Panc1 (cell line): ENCODE results near the gene PCBP2. TPM values are rescaled to one million over a fixed set of nuclear protein-coding genes. Genes with fewer than 3 reads are reported as not detected.

ENCODE experiments used
- ATAC-seq: fragments of 200-7000 bp; cut with Tn5 transposase; 2 replicates; pipeline ENCODE4 v1.9.1; 2020; ENCODE audit warnings: mild to moderate bottlenecking, moderate library complexity
- BruUV-seq: library from RNA; stranded (reverse); fragments of 400-500 nt; replicated peaks from 2 replicates; lab custom pipeline; 2021; lab: Mats Ljungman, UMichigan
- CTCF ChIA-PET: fragments of 300-600 bp; sonication (Branson Sonifier 250); formaldehyde crosslinking; loops from one replicate; lab custom pipeline; 2022; ENCODE audit warnings: antibody characterized with exemption; lab: Charles Lee
- POLR2A ChIA-PET: fragments of 300-600 bp; sonication (Branson Sonifier 250); formaldehyde crosslinking; loops from one replicate; lab custom pipeline; 2022; ENCODE audit warnings: antibody characterized with exemption; lab: Charles Lee
- DNase-seq: peaks from one replicate; pipeline ENCODE4 v3.0.0-alpha.2; 2010; ENCODE audit warnings: low read depth, low spot score
- H3K27ac ChIP-seq: 2 replicates; pipeline ENCODE4 v1.5.1; 2011; ENCODE audit warnings: mild to moderate bottlenecking, low read length, inconsistent platforms
- H3K27me3 ChIP-seq: fragments of 200-500 bp; sonication (Bioruptor generic); 2 replicates; pipeline ENCODE4 v1.6.0; 2014; ENCODE audit warnings: low read length, inconsistent platforms; ENCODE audit not compliant: control insufficient read depth, insufficient read depth
- H3K36me3 ChIP-seq: fragments of 200-500 bp; sonication (Bioruptor generic); 2 replicates; pipeline ENCODE4 v1.5.1; 2014; ENCODE audit warnings: inconsistent platforms, mild to moderate bottlenecking, low read length, moderate library complexity; ENCODE audit not compliant: control insufficient read depth, insufficient read depth
- H3K4me1 ChIP-seq: 2 replicates; pipeline ENCODE4 v1.5.1; 2011; ENCODE audit warnings: inconsistent platforms, mild to moderate bottlenecking, low read length, moderate library complexity; ENCODE audit not compliant: control insufficient read depth, insufficient read depth
- H3K4me3 ChIP-seq, 2 experiments: 2 replicates each; pipeline ENCODE4 v1.5.1; 2011 to 2012; ENCODE audit warnings: low read depth in 2 of 2, low read length in 2 of 2, mild to moderate bottlenecking in 2 of 2, inconsistent platforms in 1 of 2, moderate library complexity in 1 of 2
- H3K9me3 ChIP-seq: fragments of 200-500 bp; sonication (Bioruptor generic); 2 replicates; pipeline ENCODE4 v1.5.1; 2014; ENCODE audit warnings: low read depth, mild to moderate bottlenecking, inconsistent platforms, low read length, moderate library complexity; ENCODE audit not compliant: control insufficient read depth, insufficient read depth
- CTCF ChIP-seq: fragments of 450-650 bp; IDR thresholded peaks from 2 replicates; pipeline ENCODE4 v1.5.1; 2017; ENCODE audit warnings: mild to moderate bottlenecking
- POLR2AphosphoS5 ChIP-seq: IDR thresholded peaks from 2 replicates; pipeline ENCODE4 v1.6.1; 2012; ENCODE audit warnings: mild to moderate bottlenecking, low read depth, low read length, moderate library complexity
- REST ChIP-seq, 2 experiments: IDR thresholded peaks; 2 replicates each; pipeline ENCODE4 v1.6.1; 2011 to 2012; ENCODE audit warnings: low read depth in 2 of 2, control low read depth in 1 of 2, low read length in 1 of 2, mild to moderate bottlenecking in 1 of 2, moderate library complexity in 1 of 2; ENCODE audit not compliant: insufficient read depth in 1 of 2
- SIN3A ChIP-seq: IDR thresholded peaks from 2 replicates; pipeline ENCODE4 v1.6.1; 2012; ENCODE audit warnings: low read depth, mild to moderate bottlenecking, low read length, moderate library complexity, borderline replicate concordance; ENCODE audit not compliant: insufficient read depth
- TCF7L2 ChIP-seq: IDR thresholded peaks from 2 replicates; pipeline ENCODE4 v1.6.1; 2011; ENCODE audit warnings: mild to moderate bottlenecking, low read depth, low read length, inconsistent platforms
- in situ Hi-C: cut with HindIII; loops from 2 replicates; pipeline ENCODE4 v1.10.0; 2016; ENCODE audit warnings: low sequenced_read_pairs, low pct_unique_long_range_greater_than_20kb
- intact Hi-C: fragments of 100-400 bp; cut with micrococcal nuclease; formaldehyde crosslinking; loops from one replicate; pipeline ENCODE4 v1.10.0; 2022; ENCODE audit not compliant: unreplicated experiment
- total RNA-seq: library from RNA; stranded (reverse); gene quantifications from one replicate; pipeline ENCODE4 v1.2.1, GENCODE V29; 2021; ENCODE audit not compliant: unreplicated experiment

The PCBP2 gene
- total RNA-seq, 1 experiment from 2014 or later, result 836 TPM

DNA sequence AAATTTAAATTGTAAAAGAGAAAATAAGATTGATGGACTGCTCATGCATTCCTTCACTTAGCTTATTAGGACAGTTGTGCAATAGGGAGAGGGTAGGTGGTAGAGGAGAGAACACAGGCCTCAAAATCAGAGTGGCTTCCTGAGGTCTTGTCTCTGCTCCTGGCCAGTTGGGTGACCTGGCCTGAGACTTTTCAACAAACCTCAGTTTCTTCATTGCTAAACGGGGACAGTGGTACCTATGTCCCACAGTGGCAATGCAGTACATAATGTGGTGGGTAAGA is 44.8 kb downstream of the PCBP2 start:
- peaks cover 41% of the 10 kb centered on the region for H3K4me1 ChIP-seq
- in situ Hi-C loops (no loop called here), intact Hi-C loops (no loop called here)
- ATAC-seq, result no peak
- ChIA-PET POLR2A (no interaction called here), CTCF (no interaction called here)
- no peak for DNase-seq
- no TSS peak for BruUV-seq
- TF ChIP-seq POLR2AphosphoS5, result no peak
- no peak for TF ChIP-seq SIN3A
- TF ChIP-seq REST (IDR thresholded peaks at IDR 0.05; ENCODE audit: insufficient read depth in 1 of 2, low read depth in 2 of 2, low read length in 1 of 2), result no peak
- no peak for TF ChIP-seq CTCF
- peak overlapping the region; percentile 58 for H3K27ac ChIP-seq
- H3K27me3 ChIP-seq, result no peaks in the 10 kb centered on the region
- no peaks in the 10 kb centered on the region for H3K9me3 ChIP-seq
- no peaks in the 10 kb centered on the region; the same call in 1 of the 2 replicates for H3K36me3 ChIP-seq
- H3K4me3 ChIP-seq, result peak overlapping the region in 1 of 2 experiments; percentile 27; a peak in 2 of 4 replicates

- in situ Hi-C loops (no loop called here), intact Hi-C loops (no loop called here)
- ATAC-seq, result no peak
- TF ChIP-seq CTCF (no peak), POLR2AphosphoS5 (no peak), SIN3A (no peak), REST (IDR thresholded peaks at IDR 0.05; ENCODE audit: insufficient read depth in 1 of 2, low read depth in 2 of 2, low read length in 1 of 2) (no peak), TCF7L2 (no peak)
- POLR2A ChIA-PET, result no interaction called here
- BruUV-seq, result TSS peak; percentile 28
- CTCF ChIA-PET, result no interaction called here
- Histone ChIP-seq H3K27ac (peak overlapping the region; percentile 58; the same call in 1 of the 2 replicates), H3K36me3 (no peaks in the 10 kb centered on the region; the same call in 1 of the 2 replicates), H3K9me3 (no peaks in the 10 kb centered on the region), H3K27me3 (no peaks in the 10 kb centered on the region), H3K4me3 (no peak overlapping the region), H3K4me1 (peaks cover 44% of the 10 kb centered on the region)
- no peak for DNase-seq
Measured at GRCh38 chr12:53497461-53497860, 45.6 kb downstream of the PCBP2 start.
